ENCODE data around the gene KLF1.
"Not testable (repeated sequence)": the region's sequence is repeated elsewhere in the genome, so short reads cannot be mapped to it uniquely, and the experiment has no call there.

KLF1 gene

GRCh38 chr19:12890787-12891552, 4.0 kb upstream of the KLF1 start, which contains the start of gene GCDH:
TSS of gene GCDH (plus strand) at chr19:12891160. CDS start at chr19:12891305, 145 bp downstream.
- peak; percentile 98 for DNase-seq

- not testable (repeated sequence) for DNase-seq
Observed at GRCh38 chr19:12890299-12890786, 3.3 kb upstream of the KLF1 start.

- DNase-seq: no peak
Observed at GRCh38 chr19:12888006-12888603, 1.1 kb upstream of the KLF1 start.

- DNase-seq: no peak
Observed at GRCh38 chr19:12886651-12886968, 391 bp downstream of the KLF1 start.

- no peak for DNase-seq
Observed at GRCh38 chr19:12885749-12886650, 1.0 kb downstream of the KLF1 start.

- no peak for DNase-seq
Observed at GRCh38 chr19:12884926-12885748, 1.9 kb downstream of the KLF1 start.

- no peak for DNase-seq
Observed at GRCh38 chr19:12884627-12884925, 2.4 kb downstream of the KLF1 start.

GRCh38 chr19:12884202-12884601, 2.8 kb downstream of the KLF1 start:
- no peak for DNase-seq

- DNase-seq: no peak
Observed at GRCh38 chr19:12882589-12882988, 4.4 kb downstream of the KLF1 start.

- peak; percentile 89 for DNase-seq
Observed at GRCh38 chr19:12881172-12881808, 5.7 kb downstream of the KLF1 start, which contains the start of gene DNASE2. TSS of gene DNASE2 (minus strand) at chr19:12881449. CDS start at chr19:12881375, 74 bp downstream.

GRCh38 chr19:12880551-12881171, 6.3 kb downstream of the KLF1 start:
- DNase-seq: no peak

- no peak for DNase-seq
Observed at GRCh38 chr19:12875086-12875485, 11.9 kb downstream of the KLF1 start.

- DNase-seq: no peak
Observed at GRCh38 chr19:12873891-12874745, 12.9 kb downstream of the KLF1 start.

- DNase-seq: no peak
Observed at GRCh38 chr19:12872941-12873890, 13.8 kb downstream of the KLF1 start.

GRCh38 chr19:12872255-12872654, 14.7 kb downstream of the KLF1 start:
- no peak for DNase-seq

- DNase-seq: no peak
Observed at GRCh38 chr19:12871681-12872080, 15.3 kb downstream of the KLF1 start.

GRCh38 chr19:12868540-12869112, 18.4 kb downstream of the KLF1 start:
- DNase-seq: no peak

- no peak for DNase-seq
Observed at GRCh38 chr19:12867120-12868099, 19.6 kb downstream of the KLF1 start.
